GM18858 (cell line): Measurements from ENCODE around the gene NSD1.

Experiments
- ATAC-seq: cut with Tn5 transposase; IDR thresholded peaks from one replicate; pipeline ENCODE4 v1.9.1; 2021; ENCODE audit not compliant: unreplicated experiment

Gene NSD1

DNA sequence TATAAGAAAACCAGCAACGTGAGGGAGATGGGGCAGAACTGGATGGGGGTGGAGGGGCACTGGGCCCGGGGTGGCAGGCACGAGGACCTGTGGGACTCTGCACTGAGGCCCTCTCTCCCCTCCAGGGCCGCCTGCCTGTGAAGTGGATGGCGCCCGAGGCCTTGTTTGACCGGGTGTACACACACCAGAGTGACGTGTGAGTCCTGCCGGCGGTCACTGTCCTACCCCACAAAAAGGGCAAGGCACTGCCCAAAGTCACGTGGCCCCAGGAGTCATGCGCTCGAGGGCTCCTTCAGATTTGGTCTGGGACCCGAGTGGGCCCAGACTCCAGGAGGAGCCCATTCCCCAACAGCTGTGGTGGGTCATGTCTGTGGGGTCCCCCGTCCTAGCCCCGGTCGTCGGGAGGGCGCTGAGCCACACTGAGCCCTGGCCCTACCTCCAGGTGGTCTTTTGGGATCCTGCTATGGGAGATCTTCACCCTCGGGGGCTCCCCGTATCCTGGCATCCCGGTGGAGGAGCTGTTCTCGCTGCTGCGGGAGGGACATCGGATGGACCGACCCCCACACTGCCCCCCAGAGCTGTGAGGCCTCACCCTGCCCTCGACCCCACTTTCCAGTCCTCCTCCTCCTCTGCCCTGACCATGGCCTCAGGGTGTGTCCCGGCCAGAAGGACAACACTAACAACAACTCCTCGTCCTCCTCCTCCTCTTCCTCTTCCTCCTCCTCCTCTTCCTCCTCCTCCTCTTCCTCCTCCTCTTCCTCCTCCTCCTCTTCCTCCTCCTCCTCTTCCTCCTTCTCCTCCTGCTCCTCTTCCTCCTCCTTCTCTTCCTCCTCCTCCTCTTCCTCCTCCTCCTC is 37.2 kb upstream of the NSD1 start:
- no peak for ATAC-seq

DNA sequence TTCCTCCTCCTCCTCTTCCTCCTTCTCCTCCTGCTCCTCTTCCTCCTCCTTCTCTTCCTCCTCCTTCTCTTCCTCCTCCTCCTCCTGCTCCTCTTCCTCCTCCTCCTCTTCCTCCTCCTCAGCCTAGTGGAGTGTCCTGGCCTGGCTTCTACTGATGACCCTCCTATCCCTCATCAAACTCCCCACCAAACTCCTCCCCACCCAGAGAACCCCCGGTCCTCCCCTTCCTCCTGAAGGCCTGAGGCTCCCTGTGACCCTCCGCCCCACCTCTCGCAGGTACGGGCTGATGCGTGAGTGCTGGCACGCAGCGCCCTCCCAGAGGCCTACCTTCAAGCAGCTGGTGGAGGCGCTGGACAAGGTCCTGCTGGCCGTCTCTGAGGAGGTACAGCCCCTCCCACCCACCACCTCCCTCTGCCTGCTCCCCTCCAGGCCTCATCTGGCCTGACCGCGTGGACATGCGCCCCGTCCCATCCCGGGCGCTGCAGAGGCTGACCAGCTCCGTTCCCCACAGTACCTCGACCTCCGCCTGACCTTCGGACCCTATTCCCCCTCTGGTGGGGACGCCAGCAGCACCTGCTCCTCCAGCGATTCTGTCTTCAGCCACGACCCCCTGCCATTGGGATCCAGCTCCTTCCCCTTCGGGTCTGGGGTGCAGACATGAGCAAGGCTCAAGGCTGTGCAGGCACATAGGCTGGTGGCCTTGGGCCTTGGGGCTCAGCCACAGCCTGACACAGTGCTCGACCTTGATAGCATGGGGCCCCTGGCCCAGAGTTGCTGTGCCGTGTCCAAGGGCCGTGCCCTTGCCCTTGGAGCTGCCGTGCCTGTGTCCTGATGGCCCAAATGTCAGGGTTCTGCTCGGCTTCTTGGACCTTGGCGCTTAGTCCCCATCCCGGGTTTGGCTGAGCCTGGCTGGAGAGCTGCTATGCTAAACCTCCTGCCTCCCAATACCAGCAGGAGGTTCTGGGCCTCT is 36.3 kb upstream of the NSD1 start:
- no peak for ATAC-seq

DNA sequence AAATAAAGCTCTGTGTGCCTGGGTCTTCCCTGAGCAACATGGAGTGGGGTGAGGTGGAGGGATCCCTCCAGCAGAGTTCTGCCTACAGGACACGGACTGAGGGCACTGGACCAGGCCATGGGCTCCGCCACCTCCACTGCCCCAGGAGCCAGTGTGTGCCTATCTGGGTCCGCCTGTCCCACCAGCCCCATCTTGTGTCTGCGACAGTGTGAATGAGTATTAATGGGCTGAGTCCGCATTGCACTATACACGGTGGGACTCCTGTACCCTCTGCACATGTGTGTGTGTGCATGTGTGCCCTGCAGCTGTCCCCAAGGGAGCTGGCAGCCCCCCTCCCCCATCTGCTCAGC is 35.5 kb upstream of the NSD1 start:
- ATAC-seq: no peak

DNA sequence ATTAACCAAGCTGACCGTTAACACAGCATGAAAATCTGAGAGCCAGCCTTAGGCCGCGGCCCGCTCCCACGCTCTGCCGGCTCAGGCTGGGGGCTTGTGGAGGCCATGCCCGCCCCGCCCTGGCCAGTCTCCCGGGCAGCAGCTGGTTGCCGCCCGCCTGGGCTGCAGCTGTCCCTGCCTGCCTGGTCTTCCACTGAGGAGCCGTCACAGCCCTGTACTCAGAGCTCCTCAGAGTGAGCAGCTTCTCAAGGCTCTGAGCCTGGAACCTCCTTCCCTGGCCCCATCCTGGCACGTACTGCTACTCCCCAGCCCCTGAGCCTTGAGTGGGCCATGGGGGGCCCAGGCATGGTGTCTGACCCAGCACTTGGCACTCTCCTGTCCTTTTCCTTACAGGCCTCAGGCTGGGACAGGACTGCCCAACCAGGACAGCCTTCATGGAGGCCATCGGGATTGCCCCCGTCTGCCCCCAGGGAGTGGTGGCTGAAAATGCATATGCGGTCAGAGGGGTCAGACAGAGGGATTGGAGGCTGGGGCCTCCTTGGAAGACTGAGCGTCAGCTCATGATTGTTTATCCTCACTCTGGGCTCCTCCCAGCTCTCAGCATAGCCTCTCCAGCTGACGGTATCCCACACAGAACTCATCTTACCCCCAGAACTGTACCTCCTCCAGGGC is 35.0 kb upstream of the NSD1 start:
- no peak for ATAC-seq

DNA sequence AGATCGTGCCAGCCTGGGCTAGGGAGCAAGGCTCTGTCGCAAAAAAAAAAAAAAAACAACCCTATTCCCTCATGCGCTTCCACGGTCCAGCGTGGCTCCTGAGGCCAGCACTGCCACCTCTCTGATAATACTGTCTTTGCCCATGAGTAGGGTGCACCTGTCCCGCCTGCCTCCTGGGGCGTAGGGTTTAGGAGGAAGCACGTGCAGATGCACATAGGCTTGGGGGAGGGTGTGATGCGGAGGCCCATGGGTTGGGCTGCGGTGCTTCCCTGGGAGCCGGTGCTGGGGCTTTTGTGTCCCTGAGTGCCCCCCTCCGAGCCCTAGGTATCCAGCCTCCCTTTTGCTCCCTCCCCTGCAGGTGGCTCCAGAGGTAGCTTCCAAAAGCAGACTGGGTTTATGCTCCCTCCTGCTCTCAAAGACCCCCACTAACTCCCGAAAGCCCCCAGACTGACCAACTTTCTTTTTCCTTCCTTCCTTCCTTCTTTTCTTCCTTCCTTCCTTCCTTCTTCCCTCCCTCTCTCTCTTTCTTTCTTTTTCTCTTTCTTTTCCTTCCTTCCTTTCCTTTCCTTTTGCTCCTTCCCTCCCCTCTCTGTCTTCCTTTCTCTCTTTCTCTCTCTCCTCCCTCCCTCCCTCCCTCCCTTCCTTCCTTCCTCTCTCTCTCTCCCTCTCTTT is 34.0 kb upstream of the NSD1 start:
- ATAC-seq: no peak

DNA sequence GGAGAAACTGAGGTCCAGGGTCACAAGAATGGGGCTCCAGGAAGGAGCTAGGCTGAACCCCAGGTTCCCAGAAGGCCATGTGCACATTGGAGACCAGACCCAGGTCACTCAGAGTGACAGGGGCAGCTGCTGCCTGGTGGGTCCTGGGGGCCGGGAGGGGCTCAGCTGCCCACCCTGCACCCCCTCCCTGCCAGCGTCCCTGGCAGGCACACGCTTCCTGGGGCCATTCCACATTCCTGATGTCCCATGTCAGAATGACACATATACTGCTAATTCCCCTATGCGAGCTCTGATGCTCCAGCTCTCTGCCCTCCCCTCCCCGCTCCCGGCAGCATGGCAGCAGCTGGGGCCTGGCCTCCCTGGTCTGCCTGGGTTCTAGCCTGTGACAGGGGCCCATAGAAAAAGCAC is 32.9 kb upstream of the NSD1 start:
- no peak for ATAC-seq

DNA sequence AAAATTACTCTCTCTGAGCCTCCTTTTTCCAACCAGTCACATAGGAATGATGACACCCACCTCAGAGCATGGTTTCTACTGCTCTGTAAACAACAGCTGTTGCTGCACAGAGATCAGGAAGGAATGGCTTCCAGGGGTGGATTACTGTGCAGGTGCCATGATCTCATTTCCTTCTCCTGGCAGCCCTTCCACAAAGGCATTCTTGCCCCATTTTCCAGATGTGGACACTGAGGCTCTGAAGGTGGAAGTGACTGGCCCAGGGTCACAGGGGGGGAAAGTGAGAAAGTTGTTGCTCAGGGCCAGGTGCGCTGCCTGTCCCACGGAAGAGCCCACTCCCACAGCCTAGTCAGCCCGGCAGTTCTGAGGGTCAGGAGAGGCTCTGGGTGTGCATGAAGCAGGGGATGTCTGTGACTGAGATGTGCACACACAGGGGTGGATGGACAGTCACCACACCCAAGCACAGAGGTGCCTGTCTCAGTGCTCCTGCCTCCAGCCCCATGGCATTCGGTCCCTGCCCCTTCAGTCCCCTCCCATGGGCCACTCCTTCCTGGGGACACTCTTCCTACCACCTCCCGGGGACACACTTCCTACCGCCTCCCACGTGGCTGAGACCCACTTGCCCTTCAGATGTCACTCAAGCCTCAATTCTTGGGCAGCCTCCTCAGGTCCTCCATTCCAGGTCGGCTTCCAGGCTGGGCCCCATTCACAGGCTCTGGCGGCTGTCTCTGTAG is 29.9 kb upstream of the NSD1 start:
- ATAC-seq: no peak

DNA sequence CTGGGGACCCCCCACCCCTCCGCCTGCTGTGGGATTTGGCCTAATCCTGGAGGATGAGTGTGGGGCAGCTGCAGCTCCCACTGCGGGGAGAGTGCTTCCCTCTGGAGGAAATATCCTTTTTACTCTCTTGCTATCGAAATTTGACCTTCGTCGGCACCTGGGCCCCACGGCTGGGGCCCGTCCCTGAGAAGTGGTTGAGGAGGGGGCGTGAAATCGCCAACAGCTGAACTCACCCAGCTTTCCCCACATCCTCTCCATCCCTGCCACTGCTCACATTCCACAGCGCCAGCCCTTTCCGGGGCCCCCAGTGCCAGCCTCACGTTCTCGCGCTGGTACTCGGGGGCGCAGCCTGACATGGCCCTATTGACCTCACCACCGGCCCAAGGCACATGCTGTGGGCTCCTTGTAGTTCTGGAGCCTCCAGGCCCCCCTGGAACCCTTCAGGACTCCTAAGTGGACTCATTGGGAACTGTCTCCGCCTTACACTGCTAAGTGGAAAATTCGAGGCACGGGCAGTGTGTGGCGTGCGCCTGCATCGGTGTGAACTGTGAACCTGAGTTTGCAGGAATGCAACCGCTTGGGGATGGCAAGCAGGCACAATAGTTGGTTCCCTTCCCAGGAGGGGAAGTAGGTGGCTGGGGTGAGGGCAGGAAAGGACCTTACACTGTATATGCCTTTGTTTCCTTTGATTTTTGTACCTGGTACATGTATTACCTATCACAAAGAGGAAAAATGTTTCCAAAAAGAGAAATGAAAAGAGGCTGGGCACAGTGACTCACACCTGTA is 27.7 kb upstream of the NSD1 start:
- ATAC-seq: no peak

DNA sequence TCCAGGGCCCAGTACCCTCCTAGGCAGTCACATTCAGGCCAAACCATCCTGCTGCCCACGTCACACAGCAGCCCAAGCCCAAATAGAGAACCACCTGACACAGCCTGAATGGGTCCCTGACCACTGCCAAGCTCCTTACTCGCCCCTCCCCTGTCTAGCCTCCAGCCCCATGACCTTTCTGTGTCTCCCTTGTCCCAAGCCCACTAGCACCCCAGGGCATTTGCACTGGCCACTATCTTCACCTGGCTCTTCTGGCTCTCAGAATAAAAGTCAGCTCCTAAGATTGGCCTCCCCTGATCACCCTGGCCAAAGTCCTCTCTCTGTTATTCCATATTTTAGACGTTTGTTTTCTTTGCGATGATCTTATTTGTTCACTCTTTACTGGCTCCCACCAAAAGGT is 26.4 kb upstream of the NSD1 start:
- no peak for ATAC-seq

DNA sequence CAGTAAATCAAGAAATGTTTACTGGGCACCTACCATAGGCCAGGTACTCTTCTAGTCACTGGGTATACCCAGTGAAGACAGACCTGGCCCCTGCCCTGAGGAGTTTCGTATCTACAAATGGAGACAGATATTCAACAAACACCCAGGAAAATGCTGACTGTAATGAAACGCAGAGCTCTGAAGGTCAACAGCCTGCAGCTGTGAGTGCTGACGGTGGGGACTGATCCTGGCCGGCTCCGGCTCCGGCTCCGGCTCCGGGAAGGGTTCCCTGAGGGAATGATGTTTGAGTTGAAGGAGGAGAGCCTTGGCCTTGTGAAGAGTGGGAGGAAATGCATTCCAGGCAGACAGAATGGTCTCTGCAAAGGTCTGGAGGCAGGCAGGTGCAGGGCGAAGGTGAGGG is 23.8 kb upstream of the NSD1 start:
- ATAC-seq: no peak

DNA sequence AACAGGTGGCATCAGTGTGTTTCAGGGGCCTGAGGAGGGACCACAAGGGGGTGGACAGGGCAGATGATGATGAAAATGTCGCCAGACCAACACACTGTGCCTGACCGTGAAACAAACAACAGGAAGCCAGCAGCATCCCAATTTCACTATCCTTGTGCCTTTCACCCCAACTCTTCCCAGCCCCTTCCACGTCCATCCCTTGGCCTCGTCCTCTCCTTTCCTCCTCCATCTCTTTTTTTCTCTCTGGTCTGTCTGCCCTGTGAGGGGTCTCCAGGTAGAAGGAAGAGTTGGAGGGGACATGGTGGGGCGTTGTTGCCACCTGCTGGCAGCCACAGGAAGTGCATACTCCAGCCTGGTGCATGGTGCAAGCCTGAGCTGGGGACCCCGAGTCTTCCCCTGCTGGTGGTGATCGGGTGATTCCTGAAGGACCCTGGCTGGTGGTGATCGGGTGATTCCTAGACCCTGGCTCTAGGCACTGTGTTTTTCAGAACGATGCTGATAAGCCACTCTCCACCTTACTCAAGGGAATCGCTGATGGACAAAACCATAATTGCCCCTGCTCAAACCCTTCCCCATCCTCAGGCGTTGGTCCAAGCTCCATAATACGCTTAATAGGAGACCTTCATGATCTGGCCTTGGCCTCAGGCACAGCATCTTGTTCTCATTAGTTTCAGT is 21.7 kb upstream of the NSD1 start:
- ATAC-seq: no peak

DNA sequence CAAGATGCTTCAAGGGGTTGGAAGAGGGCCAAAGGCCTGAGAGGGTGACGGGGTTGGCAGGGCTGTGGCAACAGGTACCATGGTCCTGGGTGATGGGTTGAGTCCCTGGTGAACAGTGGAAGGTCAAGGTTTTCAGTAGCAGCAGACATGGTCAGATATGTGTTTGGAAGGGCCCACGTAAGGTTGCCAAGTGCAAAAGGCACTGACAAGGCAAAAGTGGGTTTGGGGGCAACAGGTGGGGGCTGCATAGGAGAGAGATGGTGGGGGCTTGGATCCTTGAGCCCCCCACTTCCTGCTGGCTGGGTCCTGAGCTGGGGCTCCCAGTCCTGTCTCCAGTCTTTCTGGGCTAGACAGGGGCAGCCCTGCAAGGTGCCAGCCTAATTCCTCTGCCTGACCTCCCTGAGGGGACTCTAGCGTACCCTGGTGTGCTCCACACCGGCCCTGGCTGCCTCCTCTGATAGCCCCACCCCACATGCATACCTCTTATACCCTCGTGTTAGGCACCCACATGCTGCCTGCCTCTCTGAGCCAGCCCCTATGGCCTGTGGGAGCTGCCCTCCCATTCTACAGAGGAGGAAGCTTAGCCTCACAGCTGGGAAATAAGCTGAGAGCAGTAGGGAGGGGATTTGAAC is 20.9 kb upstream of the NSD1 start:
- no peak for ATAC-seq

DNA sequence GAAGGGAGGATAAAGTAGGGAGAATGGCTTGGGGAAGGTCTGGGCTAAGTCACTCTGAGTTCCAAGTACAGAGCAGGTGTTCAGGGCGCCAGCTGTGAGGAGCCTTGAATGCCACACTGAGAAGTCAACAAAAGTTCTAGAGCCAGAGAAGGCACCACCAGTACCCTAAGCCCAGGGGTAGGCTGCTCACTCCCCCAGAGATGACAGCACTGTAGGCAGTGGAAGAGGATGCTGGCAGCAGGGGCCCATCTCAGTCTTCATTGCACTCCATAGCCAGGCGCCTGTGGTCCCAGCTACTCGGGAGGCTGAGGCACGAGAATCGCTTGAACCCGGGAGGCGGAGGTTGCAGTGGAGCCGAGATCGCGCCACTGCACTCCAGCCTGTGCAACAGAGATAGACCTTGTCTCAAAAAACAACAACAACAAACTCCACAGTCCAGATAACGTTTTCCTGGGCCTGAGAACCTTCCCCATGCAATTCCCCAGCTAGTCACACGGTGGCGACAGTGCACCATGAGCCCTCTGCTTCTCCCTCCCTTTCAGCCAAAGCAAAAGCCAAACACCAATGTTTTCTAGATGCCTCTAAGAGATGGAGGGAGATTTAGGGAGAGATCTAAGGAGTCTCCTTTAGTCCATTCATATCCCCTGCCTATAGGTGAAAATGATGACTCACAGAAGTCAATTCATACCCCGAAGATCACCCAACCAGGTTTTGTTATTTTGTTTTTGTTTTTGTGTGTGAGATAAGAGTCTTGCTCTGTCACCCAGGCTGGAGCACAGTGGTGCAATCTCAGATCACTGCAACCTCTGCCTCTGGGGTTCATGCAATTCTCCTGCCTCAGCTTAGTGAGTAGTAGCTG is 19.8 kb upstream of the NSD1 start:
- no peak for ATAC-seq

DNA sequence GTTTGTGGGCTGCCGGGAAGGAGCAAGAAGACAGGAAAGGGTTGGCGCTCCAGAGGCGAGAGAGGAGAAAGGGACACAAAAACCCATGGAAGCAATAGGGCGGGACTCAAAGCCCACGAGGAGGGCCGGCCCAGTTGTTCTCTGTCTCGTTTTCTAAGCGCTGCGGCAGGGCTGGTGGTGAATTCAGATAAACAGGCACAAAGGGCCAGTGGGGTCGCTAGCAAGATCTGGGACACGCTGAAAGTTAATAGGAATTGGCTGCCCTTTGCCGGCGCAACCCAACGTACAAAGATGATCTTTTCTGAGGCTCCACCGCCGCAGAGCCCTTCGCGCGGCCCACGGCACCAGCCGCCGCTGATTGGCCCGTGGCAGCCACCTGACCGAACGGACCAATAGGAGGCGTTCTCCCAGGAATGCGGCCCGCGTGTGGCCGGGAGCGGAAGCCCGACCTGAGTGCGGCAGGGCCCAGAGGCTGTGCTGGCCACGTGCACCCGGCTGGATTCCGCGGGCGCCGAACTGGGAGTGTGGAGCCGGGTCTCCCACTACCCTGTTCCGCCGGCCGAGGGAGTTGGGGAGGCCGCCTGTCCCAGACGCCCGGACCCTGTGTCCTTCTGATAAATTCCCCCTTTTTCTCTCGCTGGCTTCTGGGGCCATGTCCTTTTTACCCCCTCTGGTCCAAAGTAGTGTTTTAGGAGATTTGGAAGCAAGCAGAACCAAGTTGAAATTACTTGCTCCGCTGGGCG is 16.8 kb upstream of the NSD1 start:
- ATAC-seq: no peak

DNA sequence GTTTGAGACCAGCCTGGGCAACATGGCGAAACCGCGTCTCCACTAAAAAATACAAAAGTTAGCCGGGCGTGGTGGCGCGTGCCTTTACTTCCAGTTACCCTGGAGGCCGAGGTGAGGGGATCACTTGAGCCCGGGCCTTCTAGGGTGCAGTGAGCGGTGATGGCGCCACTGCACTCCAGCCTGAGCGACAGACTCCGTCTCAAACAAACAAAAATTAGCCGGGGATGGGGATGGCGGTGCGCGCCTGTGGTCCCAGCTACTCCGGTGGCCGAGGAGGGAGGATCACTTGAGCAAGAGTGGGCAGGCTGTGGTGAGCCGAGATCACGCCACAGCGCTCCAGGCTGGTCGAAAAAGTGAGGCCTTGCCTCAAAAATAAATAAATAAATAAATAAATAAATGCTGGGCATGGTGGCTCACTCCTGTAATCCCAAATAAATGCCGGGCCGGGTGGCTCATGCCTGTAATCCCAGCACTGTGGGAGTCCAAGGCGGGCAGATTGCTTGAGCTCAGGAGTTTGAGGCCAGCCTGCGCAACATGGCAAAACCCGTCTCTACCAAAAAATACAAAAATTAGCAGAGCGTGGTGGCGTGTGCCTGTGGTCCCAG is 16.0 kb upstream of the NSD1 start:
- no peak for ATAC-seq

DNA sequence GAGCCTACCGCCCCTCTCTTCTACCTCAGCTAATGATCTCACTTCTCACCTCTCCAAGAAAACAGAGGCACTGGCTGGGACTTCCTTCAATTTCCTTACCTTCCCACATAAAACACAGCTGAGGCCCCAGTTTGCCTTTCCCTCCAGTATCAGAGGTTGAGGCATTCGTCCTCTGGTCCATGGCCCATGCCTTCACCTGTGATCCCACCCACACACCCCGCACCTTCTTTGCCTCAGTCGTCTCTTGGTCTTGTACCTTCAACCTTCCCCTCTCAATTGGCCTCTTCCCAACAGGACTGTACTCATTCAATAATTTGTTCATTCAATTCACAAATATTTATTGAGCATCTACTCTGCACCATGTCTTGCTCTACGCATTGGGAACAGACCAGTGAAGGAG is 11.0 kb upstream of the NSD1 start:
- no peak for ATAC-seq
